K562 (cell line): ENCODE measurements around the gene STK24. TPM values are rescaled to one million over a fixed set of nuclear protein-coding genes. Genes with fewer than 3 reads are reported as not detected.

ENCODE experiments used
- ATAC-seq: fragments of 200-7000 bp; cut with Tn5 transposase; 3 replicates; pipeline ENCODE4 v1.9.1; 2020; ENCODE audit warnings: moderate library complexity
- BruUV-seq: library from RNA; stranded (reverse); fragments of 400-500 nt; replicated peaks from 2 replicates; lab custom pipeline; 2021; lab: Mats Ljungman, UMichigan
- CTCF ChIA-PET: fragments of 300-600 bp; formaldehyde crosslinking; extraction: SDS; loops from one replicate; lab custom pipeline; 2021; ENCODE audit warnings: low intra/inter-chr PET ratio; lab: Yijun Ruan, JAX
- POLR2A ChIA-PET: fragments of 300-600, 350-650 bp; sonication (Branson Sonifier 250); formaldehyde crosslinking; extraction: SDS; loops from one replicate; lab custom pipeline; 2021; ENCODE audit warnings: antibody characterized with exemption, inconsistent platforms; lab: Yijun Ruan, JAX
- DNase-seq, 4 experiments: peaks; one replicate each; pipeline versions ENCODE4 v3.0.0 to v3.0.0-alpha.2; 2011 to 2018; ENCODE audit warnings: low spot score in 3 of 4, mixed read lengths in 3 of 4; ENCODE audit errors: extremely low read depth in 1 of 4
- FAIRE-seq: peaks from 2 replicates; lab custom pipeline; 2011; peaks lifted over from hg19 to GRCh38; lab: Jason Lieb, UNC
- H2AFZ ChIP-seq: 2 replicates; pipeline ENCODE4 v1.6.0; 2011; ENCODE audit warnings: low read depth, low read length, control low read depth, inconsistent platforms
- H3K27ac ChIP-seq: fragments of 200-600 bp; 3 replicates; pipeline ENCODE4 v1.8.0; 2011; ENCODE audit warnings: low read depth, mild to moderate bottlenecking, control low read depth, inconsistent platforms, low read length, moderate library complexity, mixed read lengths; ENCODE audit errors: extremely low read depth
- H3K27me3 ChIP-seq, 2 experiments: fragments of 300-600 bp in 1 of 2; 2 replicates in 1 of 2; 3 replicates in 1 of 2; pipeline versions ENCODE4 v1.6.0 to v1.8.0; 2011; ENCODE audit warnings: inconsistent platforms in 2 of 2, low read length in 2 of 2, mild to moderate bottlenecking in 1 of 2, mixed read lengths in 1 of 2, moderate library complexity in 1 of 2; ENCODE audit not compliant: control insufficient read depth in 2 of 2, insufficient read depth in 2 of 2
- H3K36me3 ChIP-seq: fragments of 300-600 bp; 3 replicates; pipeline ENCODE4 v1.8.0; 2011; ENCODE audit warnings: mild to moderate bottlenecking, low read length, inconsistent platforms; ENCODE audit not compliant: control insufficient read depth, insufficient read depth
- H3K4me1 ChIP-seq, 2 experiments: fragments of 200-600 bp in 1 of 2; replicated peaks in 1 of 2; 2 replicates in 1 of 2; 3 replicates in 1 of 2; pipeline versions ENCODE4 v1.5.1 to v1.8.0; 2011; ENCODE audit warnings: inconsistent platforms in 2 of 2, low read length in 2 of 2, mild to moderate bottlenecking in 1 of 2, mixed read lengths in 1 of 2, moderate library complexity in 1 of 2; ENCODE audit not compliant: control insufficient read depth in 2 of 2, insufficient read depth in 2 of 2
- H3K4me2 ChIP-seq: 2 replicates; pipeline ENCODE4 v1.6.1; 2011; ENCODE audit warnings: low read length, control low read depth, inconsistent platforms, mixed read lengths; ENCODE audit not compliant: insufficient read depth
- H3K4me3 ChIP-seq: fragments of 200-600 bp; sonication (generic), shearing (Covaris generic); 2 replicates; pipeline ENCODE4 v1.5.1; 2016; ENCODE audit warnings: control low read depth, inconsistent platforms
- H3K79me2 ChIP-seq: fragments of 200-600 bp; 3 replicates; pipeline ENCODE4 v1.8.0; 2011; ENCODE audit warnings: low read length, inconsistent platforms; ENCODE audit not compliant: control insufficient read depth, insufficient read depth
- H3K9ac ChIP-seq, 2 experiments: 2 replicates each; pipeline versions ENCODE4 v1.6.0 to v1.6.1; 2011; ENCODE audit warnings: low read depth in 2 of 2, low read length in 2 of 2, control low read depth in 1 of 2, inconsistent platforms in 1 of 2, mild to moderate bottlenecking in 1 of 2, mixed read lengths in 1 of 2; ENCODE audit not compliant: insufficient read depth in 1 of 2
- H3K9me1 ChIP-seq: one replicate; pipeline ENCODE4 v1.6.0; 2011; ENCODE audit warnings: inconsistent platforms, mild to moderate bottlenecking, low read length, moderate library complexity; ENCODE audit not compliant: control insufficient read depth, insufficient read depth
- H3K9me3 ChIP-seq: replicated peaks from 2 replicates; pipeline ENCODE4 v1.5.1; 2011; ENCODE audit warnings: low read depth, low read length, inconsistent platforms; ENCODE audit not compliant: control insufficient read depth, insufficient read depth
- H4K20me1 ChIP-seq: replicated peaks from 2 replicates; pipeline ENCODE4 v1.6.1; 2011; ENCODE audit warnings: low read length, inconsistent platforms, mixed read lengths; ENCODE audit not compliant: control insufficient read depth, insufficient read depth
- JUN ChIP-seq, 2 experiments: sonication (generic) in 1 of 2; formaldehyde crosslinking in 1 of 2; IDR thresholded peaks; 2 replicates each; pipeline versions ENCODE4 v1.6.1 to v1.8.0; 2012 to 2022; ENCODE audit warnings: borderline replicate concordance in 2 of 2, mild to moderate bottlenecking in 2 of 2, improper control_type of control experiment in 1 of 2, low read depth in 1 of 2, low read length in 1 of 2, missing genetic modification reagents in 1 of 2
- MAFK ChIP-seq: IDR thresholded peaks from 2 replicates; pipeline ENCODE4 v1.6.1; 2011; ENCODE audit warnings: low read length, improper control_type of control experiment
- NFRKB ChIP-seq: fragments of 450-650 bp; IDR thresholded peaks from 2 replicates; pipeline ENCODE4 v1.6.1; 2016; ENCODE audit warnings: low read depth
- RBFOX2 ChIP-seq: fragments of 200-400 bp; formaldehyde crosslinking; IDR thresholded peaks from 2 replicates; pipeline ENCODE4 v1.6.1; 2017; ENCODE audit warnings: low read depth, mild to moderate bottlenecking, low read length, moderate library complexity
- RBM15 ChIP-seq: fragments of 200-400 bp; formaldehyde crosslinking; IDR thresholded peaks from 2 replicates; pipeline ENCODE4 v1.6.1; 2018; ENCODE audit warnings: mild to moderate bottlenecking, low read length, moderate library complexity; ENCODE audit not compliant: insufficient read depth
- SIRT6 ChIP-seq: IDR thresholded peaks from one replicate; pipeline ENCODE4 v1.6.1; 2012; ENCODE audit warnings: low read depth, mild to moderate bottlenecking, control low read depth, inconsistent platforms, low read length, moderate library complexity
- YBX1 ChIP-seq: fragments of 450-650 bp; IDR thresholded peaks from 2 replicates; pipeline ENCODE4 v1.7.1; 2016; ENCODE audit warnings: mild to moderate bottlenecking
- ZNF707 ChIP-seq: fragments of 250-450 bp; sonication (Bioruptor Pico); conservative IDR thresholded peaks from 2 replicates; pipeline ENCODE4 v1.8.0; 2022; ENCODE audit warnings: inconsistent platforms, mild to moderate bottlenecking, moderate library complexity
- WGBS: fragments of 100-300 bp; shearing (Covaris generic); methylation state at CpG from one replicate; pipeline ENCODE4 v1.1.6; 2016; ENCODE audit warnings: low coverage, mixed read lengths; ENCODE audit not compliant: insufficient coverage; ENCODE audit errors: missing lambda C conversion rate; 5-methylcytosine and 5-hydroxymethylcytosine counted together
- in situ Hi-C: fragments of 300-500 bp; cut with MboI; formaldehyde crosslinking; loops from 4 replicates; pipeline ENCODE4 v1.15.0; 2018; ENCODE audit warnings: inconsistent platforms, mixed read lengths
- intact Hi-C: fragments of 100-400 bp; cut with micrococcal nuclease; formaldehyde crosslinking; loops from 2 replicates; pipeline ENCODE4 v1.14.2; 2022
- polyA plus RNA-seq, 8 experiments: library from polyadenylated mRNA; depleted of rRNA in 4 of 8; stranded (reverse) in 5 of 8; unstranded in 3 of 8; fragments of >200 nt; fragmentation: Nextera tagmentation in 2 of 8; fragmentation: Illumina TruSeq in 1 of 8; extraction: Ambion mirVana in 2 of 8; extraction: Trizol in 1 of 8; gene quantifications; 2 replicates each; pipeline versions ENCODE4 v1.2.1 to v1.2.3, GENCODE V29; 2011 to 2014; ENCODE audit warnings: inconsistent platforms in 1 of 8, missing spikeins in 1 of 8
- total RNA-seq, 7 experiments: library from RNA; depleted of rRNA in 6 of 7; stranded (reverse); fragments of >200 nt in 6 of 7; fragmentation: Illumina TruSeq in 2 of 7; extraction: Trizol in 2 of 7; gene quantifications; 2 replicates each; pipeline versions ENCODE4 v1.2.1 to v1.2.3, GENCODE V29; 2011 to 2021; ENCODE audit warnings: low replicate concordance in 1 of 7
- TF ChIP-seq, protein P1 (sequence below): fragments of 250-450 bp; sonication (Bioruptor Pico); IDR thresholded peaks from 2 replicates; pipeline ENCODE4 v1.5.0; 2021; ENCODE audit warnings: mild to moderate bottlenecking, borderline replicate concordance
- TF ChIP-seq, protein P2 (sequence below): fragments of 250-450 bp; sonication (Bioruptor Pico); IDR thresholded peaks from 2 replicates; pipeline ENCODE4 v1.4.0; 2020; ENCODE audit warnings: mild to moderate bottlenecking, moderate library complexity, borderline replicate concordance
- TF ChIP-seq, protein P3 (sequence below): fragments of 200-800 bp; sonication (Bioruptor generic); IDR thresholded peaks from 2 replicates; pipeline ENCODE4 v1.6.1; 2017; ENCODE audit warnings: missing genetic modification characterization, missing compliant biosample characterization

The STK24 gene
- total and polyA plus RNA-seq, 9 of the 15 experiments (the other 6 are each of a cell fraction or from before 2014, with no cell fraction given): 3.8 to 78.4 (median 28.2) TPM

DNA sequence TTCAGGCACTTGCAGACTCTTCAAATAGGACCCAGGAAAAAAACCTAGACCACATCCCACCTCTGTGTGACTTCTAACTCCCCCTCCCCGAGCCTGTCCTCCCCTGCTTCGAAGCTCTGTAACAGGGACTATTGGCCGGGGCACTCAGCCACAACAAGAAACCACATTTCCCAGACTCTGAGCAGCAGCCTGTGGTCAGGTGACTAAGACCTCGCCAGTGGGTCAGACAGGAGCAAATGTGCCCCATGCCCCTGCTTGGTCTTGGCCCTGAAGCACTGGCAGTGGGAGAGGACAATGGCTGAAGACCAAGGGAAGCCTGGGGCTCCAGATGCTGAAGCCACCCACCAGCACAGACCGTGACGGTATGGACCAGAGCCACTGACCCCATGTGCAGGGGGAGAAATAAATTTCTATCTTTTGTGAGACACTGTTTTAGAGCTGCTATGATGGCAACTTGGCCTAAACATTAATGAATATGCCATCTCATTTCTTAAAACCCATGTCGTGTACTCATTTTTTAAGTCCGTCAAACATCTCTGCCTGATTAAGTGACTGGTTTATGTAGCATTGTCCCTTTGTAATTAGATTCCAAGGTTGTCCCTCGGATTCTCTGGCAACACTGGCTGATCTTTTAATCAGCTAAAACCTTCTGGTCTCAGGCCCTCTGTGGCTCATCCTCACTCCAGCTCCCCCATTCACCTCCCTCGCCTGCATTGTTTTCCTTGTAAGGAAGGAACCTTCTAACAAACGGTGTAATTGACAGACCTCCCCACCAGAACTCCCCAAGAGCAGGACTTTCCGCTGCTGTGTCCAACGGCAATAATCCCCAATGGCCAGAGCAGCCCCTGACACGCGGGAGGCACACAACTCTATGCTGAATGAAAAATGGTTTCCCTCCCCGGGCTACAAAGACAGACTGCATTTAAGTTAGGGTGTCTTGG, 98.4 kb downstream of the STK24 start (continued):
- TF ChIP-seq, protein P1, sequence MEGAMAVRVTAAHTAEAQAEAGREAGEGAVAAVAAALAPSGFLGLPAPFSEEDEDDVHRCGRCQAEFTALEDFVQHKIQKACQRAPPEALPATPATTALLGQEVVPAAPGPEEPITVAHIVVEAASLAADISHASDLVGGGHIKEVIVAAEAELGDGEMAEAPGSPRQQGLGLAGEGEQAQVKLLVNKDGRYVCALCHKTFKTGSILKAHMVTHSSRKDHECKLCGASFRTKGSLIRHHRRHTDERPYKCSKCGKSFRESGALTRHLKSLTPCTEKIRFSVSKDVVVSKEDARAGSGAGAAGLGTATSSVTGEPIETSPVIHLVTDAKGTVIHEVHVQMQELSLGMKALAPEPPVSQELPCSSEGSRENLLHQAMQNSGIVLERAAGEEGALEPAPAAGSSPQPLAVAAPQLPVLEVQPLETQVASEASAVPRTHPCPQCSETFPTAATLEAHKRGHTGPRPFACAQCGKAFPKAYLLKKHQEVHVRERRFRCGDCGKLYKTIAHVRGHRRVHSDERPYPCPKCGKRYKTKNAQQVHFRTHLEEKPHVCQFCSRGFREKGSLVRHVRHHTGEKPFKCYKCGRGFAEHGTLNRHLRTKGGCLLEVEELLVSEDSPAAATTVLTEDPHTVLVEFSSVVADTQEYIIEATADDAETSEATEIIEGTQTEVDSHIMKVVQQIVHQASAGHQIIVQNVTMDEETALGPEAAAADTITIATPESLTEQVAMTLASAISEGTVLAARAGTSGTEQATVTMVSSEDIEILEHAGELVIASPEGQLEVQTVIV (CRISPR knock-in tag): no peak

DNA sequence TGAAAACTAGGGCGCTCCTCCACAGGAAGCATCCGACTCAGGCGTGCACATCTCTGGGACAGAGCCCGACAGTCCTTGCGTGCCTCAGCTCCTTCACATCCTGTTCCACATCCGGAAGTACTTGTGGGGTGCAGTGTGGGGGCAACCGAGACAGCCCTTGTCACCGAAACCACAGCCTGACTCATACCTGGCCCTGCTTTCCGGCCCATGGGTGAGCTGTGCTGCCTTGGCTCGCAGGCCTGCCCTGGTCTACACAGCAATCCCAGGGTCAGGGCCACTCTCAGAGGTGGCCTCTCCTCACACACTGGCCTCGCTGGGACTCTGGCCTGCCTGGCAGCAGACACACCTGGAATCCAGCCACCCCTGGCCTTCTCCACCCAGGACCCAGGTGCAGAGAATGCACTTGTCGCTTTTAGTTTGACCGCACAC, 100.4 kb downstream of the STK24 start:
- ATAC-seq (peak; percentile 82), DNase-seq (peak; percentile 33 to 79 (median 60)), FAIRE-seq (peak; percentile 89)
- Histone ChIP-seq H3K9me1 (no peaks in the 10 kb centered on the region), H3K9ac (peak overlapping the region; percentile 44 to 79; a peak in 3 of 4 replicates), H3K4me2 (peak overlapping the region; percentile 41; the same call in 1 of the 2 replicates), H3K27ac (peak overlapping the region; percentile 70), H3K9me3 (no peaks in the 10 kb centered on the region), H2AFZ (no peak overlapping the region), H4K20me1 (peaks cover 21% of the 10 kb centered on the region), H3K79me2 (peaks cover 48% of the 10 kb centered on the region), H3K4me3 (no peak overlapping the region), H3K4me1 (peaks cover 36 to 44% of the 10 kb centered on the region in 2 experiments), H3K27me3 (no peaks in the 10 kb centered on the region), H3K36me3 (peaks cover 29% of the 10 kb centered on the region; the same call in 2 of the 3 replicates)
- intact Hi-C loops (loop anchor here (5.0 kb wide), 1 partner anchor 96 kb away; no protein-coding TSS in a partner anchor), in situ Hi-C loops (no loop called here)
- 22% methylated on average over 8 of the region's 13 CpGs for WGBS
- CTCF ChIA-PET: no interaction called here
- POLR2A ChIA-PET: no interaction called here
- BruUV-seq: no TSS peak
- TF ChIP-seq RBFOX2 (0 out of 2 replicates have a peak, but pooled peaks have one; percentile 26), SIRT6 (no peak), ZNF707 (CRISPR knock-in tag) (no peak), YBX1 (no peak), JUN (IDR thresholded peaks at IDR 0.05; ENCODE audit: borderline replicate concordance, low read depth, low read length) (peak; percentile 70; the same call in 1 of the 2 replicates), JUN (CRISPR knock-in tag; IDR thresholded peaks at IDR 0.05; ENCODE audit: borderline replicate concordance) (no peak), MAFK (no peak), NFRKB (no peak), RBM15 (no peak)
- TF ChIP-seq, protein P2, sequence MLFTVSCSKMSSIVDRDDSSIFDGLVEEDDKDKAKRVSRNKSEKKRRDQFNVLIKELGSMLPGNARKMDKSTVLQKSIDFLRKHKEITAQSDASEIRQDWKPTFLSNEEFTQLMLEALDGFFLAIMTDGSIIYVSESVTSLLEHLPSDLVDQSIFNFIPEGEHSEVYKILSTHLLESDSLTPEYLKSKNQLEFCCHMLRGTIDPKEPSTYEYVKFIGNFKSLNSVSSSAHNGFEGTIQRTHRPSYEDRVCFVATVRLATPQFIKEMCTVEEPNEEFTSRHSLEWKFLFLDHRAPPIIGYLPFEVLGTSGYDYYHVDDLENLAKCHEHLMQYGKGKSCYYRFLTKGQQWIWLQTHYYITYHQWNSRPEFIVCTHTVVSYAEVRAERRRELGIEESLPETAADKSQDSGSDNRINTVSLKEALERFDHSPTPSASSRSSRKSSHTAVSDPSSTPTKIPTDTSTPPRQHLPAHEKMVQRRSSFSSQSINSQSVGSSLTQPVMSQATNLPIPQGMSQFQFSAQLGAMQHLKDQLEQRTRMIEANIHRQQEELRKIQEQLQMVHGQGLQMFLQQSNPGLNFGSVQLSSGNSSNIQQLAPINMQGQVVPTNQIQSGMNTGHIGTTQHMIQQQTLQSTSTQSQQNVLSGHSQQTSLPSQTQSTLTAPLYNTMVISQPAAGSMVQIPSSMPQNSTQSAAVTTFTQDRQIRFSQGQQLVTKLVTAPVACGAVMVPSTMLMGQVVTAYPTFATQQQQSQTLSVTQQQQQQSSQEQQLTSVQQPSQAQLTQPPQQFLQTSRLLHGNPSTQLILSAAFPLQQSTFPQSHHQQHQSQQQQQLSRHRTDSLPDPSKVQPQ (CRISPR knock-in tag): no peak
- TF ChIP-seq, protein P3, sequence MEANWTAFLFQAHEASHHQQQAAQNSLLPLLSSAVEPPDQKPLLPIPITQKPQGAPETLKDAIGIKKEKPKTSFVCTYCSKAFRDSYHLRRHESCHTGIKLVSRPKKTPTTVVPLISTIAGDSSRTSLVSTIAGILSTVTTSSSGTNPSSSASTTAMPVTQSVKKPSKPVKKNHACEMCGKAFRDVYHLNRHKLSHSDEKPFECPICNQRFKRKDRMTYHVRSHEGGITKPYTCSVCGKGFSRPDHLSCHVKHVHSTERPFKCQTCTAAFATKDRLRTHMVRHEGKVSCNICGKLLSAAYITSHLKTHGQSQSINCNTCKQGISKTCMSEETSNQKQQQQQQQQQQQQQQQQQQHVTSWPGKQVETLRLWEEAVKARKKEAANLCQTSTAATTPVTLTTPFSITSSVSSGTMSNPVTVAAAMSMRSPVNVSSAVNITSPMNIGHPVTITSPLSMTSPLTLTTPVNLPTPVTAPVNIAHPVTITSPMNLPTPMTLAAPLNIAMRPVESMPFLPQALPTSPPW: peak; percentile 70
